ENCODE results near the gene RHEX. TPM values are rescaled to one million over a fixed set of nuclear protein-coding genes. Genes with fewer than 3 reads are reported as not detected.

Gene RHEX
- total RNA-seq, 1 donor from 2014 or later: 17.3 TPM

DNA sequence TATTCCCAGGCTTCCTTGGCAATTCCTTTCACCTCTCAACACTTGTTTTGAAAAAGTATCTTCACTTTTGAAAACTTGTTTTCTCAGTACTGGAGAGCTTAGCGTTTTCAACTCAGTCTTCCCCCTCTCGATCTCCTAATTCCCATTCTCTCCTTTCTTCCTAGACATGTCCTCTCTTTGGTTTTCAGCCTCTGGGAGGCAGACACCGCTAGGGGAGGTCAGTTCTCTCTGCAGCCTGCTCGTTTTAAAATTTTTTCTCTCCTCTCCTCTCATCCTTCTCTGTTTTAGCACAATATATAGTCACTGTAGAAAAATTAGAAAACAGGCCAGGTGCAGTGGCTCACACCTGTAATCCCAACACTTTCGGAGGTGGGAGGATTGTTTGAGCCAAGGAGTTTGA lies 12.6 kb upstream of the RHEX start:
- Histone ChIP-seq H3K4me1 (no peaks in the 10 kb centered on the region), H3K27me3 (no peaks in the 10 kb centered on the region), H3K36me3 (no peaks in the 10 kb centered on the region), H3K27ac (no peak overlapping the region), H3K4me3 (no peak overlapping the region), H3K9me3 (no peaks in the 10 kb centered on the region)
- TF ChIP-seq, protein P1, sequence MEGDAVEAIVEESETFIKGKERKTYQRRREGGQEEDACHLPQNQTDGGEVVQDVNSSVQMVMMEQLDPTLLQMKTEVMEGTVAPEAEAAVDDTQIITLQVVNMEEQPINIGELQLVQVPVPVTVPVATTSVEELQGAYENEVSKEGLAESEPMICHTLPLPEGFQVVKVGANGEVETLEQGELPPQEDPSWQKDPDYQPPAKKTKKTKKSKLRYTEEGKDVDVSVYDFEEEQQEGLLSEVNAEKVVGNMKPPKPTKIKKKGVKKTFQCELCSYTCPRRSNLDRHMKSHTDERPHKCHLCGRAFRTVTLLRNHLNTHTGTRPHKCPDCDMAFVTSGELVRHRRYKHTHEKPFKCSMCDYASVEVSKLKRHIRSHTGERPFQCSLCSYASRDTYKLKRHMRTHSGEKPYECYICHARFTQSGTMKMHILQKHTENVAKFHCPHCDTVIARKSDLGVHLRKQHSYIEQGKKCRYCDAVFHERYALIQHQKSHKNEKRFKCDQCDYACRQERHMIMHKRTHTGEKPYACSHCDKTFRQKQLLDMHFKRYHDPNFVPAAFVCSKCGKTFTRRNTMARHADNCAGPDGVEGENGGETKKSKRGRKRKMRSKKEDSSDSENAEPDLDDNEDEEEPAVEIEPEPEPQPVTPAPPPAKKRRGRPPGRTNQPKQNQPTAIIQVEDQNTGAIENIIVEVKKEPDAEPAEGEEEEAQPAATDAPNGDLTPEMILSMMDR (IDR thresholded peaks at IDR 0.05): no peak
- DNase-seq (no peak), ATAC-seq (no peak)
- intact Hi-C loops (cut with DNase I): no loop called here

DNA sequence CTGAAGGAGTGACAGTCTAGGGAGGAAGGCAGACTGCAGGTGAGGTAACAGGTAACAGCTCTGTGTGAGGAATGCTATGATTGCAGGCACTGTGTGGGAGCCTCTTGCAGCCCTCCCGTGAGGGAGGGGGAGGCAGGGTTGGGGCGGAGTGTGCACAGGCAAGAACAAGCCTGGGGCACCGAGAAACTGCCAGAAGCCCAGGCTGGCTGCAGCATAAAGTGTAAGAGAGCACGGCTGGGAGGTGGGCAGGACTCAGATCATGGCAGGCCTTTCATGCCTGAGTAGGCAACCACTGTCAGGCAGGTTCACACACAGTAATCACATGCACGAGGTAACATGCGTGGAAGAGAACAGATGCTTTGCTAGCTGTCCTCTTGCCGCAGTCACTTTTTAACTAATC lies 11.3 kb upstream of the RHEX start:
- DNase-seq (no peak), ATAC-seq (peak; percentile 62)
- no peaks in the 10 kb centered on the region for H3K4me1 ChIP-seq
- no peaks in the 10 kb centered on the region for H3K27me3 ChIP-seq
- TF ChIP-seq, protein P1 (IDR thresholded peaks at IDR 0.05): no peak
- H3K4me3 ChIP-seq: no peak overlapping the region
- no peaks in the 10 kb centered on the region for H3K36me3 ChIP-seq
- H3K27ac ChIP-seq: no peak overlapping the region
- intact Hi-C loops (cut with DNase I): no loop called here
- no peaks in the 10 kb centered on the region for H3K9me3 ChIP-seq

DNA sequence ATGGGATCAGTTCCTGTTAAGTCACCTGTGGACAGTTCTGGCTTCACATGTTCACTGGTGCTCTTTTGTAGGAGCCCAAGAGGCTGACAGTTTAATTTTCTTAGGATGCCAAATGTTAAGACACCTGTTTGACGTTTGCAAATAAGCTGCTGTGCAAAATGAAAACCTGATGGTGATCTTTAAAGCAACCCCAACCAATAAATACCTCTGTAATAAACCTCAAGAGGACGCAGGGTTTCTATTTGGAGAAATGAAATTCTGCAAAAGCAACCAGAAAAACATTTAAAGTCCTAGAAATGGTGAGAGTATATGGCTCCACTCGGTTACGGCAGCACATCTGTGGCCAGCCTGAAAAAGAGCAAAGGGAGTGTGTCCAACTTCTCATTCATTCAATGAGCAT lies 5.7 kb upstream of the RHEX start:
- ATAC-seq (no peak), DNase-seq (no peak)

DNA sequence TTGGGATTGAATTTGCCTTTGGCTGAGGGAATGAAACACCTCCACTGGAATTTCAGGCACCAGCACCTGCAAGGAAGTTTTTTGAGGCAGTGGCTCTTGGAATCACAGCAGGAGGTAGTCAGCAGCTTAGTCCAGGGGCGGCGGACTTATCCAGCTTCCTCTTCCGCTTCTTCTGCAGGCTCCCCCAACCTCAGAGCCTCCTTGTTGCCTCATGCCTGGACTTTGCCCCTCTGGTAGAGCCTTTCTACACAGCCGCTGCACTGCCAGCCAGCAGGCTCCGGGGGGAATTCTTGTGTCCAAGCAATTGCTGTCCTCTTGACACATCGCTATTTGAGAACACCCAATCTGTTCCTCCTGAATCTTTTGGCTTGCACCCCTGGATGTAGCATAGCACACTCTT lies 4.4 kb upstream of the RHEX start:
- intact Hi-C loops (cut with DNase I): no loop called here
- H3K36me3 ChIP-seq: no peaks in the 10 kb centered on the region
- H3K27me3 ChIP-seq: no peaks in the 10 kb centered on the region
- DNase-seq: no peak
- peak; percentile 86 for ATAC-seq
- H3K4me1 ChIP-seq: no peaks in the 10 kb centered on the region
- TF ChIP-seq, protein P1 (IDR thresholded peaks at IDR 0.05): no peak
- H3K4me3 ChIP-seq: no peak overlapping the region
- no peak overlapping the region for H3K27ac ChIP-seq
- no peaks in the 10 kb centered on the region for H3K9me3 ChIP-seq

More for the DNA sequence above, 5.7 kb upstream of the RHEX start:
- H3K27me3 ChIP-seq: no peaks in the 10 kb centered on the region
- no peak overlapping the region for H3K4me3 ChIP-seq
- intact Hi-C loops (cut with DNase I): no loop called here
- no peaks in the 10 kb centered on the region for H3K9me3 ChIP-seq
- TF ChIP-seq, protein P1 (IDR thresholded peaks at IDR 0.05): no peak
- no peak overlapping the region for H3K27ac ChIP-seq
- no peaks in the 10 kb centered on the region for H3K4me1 ChIP-seq
- no peaks in the 10 kb centered on the region for H3K36me3 ChIP-seq

DNA sequence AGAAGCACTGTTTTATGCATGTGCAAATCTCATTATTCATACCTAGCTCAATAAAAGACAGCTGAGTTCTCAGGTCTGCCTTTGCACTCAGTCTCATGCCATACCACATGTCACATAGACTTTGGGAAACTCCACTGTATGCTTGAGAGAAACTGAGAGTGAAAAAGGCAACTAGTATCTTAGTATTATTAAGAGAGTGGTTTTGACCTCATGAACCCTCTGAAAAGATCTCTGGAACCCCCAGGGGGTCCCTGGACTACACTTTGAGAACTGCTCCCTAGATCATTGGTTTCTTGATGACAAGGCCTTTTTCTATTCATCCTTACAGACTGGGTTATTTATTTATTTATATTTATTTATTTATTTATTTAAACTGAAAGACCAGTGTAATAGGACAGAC lies 3.7 kb upstream of the RHEX start:
- Histone ChIP-seq H3K36me3 (no peaks in the 10 kb centered on the region), H3K4me3 (no peak overlapping the region), H3K4me1 (no peaks in the 10 kb centered on the region), H3K27ac (no peak overlapping the region), H3K27me3 (no peaks in the 10 kb centered on the region), H3K9me3 (no peaks in the 10 kb centered on the region)
- intact Hi-C loops (cut with DNase I): no loop called here
- TF ChIP-seq, protein P1 (IDR thresholded peaks at IDR 0.05): no peak
- ATAC-seq (no peak), DNase-seq (no peak)

DNA sequence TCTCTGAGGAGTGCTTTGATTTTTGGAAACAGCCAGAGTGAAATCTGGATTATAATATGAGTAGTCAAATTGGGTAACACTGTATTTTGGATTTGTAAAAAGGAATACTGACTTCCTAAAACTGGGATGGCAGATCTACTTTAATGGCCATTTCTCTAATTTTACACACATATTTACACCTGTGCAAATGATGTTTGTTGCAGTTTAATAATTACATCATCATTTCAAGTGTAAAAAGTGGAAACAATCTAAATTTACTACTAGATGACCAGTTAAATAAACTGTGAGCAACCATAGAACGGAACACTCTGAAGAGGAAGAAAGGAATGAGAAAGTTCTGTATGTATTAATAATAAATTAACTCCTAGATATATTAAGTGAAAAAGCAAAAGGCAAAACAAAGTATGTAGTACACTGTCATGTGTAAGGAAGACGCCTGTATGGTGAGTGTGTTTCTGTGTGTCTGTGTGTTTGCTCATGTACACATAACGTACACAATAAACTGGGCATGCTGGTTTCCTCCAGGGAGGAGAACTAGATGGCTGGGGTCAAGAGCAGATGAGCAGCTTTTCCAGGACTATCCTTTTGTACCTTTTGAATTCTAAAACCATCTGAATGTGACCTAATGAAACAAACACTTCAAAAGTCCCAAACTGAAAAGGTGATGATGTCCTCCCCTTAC lies 2.9 kb upstream of the RHEX start:
- Histone ChIP-seq H3K4me1 (no peaks in the 10 kb centered on the region), H3K4me3 (no peak overlapping the region), H3K36me3 (no peaks in the 10 kb centered on the region), H3K9me3 (no peaks in the 10 kb centered on the region), H3K27ac (no peak overlapping the region), H3K27me3 (no peaks in the 10 kb centered on the region)
- no peak for ATAC-seq
- no peak for DNase-seq
- intact Hi-C loops (cut with DNase I): no loop called here
- TF ChIP-seq, protein P1 (IDR thresholded peaks at IDR 0.05): no peak

Data from upper lobe of right lung (tissue), 1 donor.